Adrenal gland (tissue), 5 donors: ENCODE results near the gene TMEM273.

Source experiments
- POLR2A ChIP-seq, 2 donors: fragments of 450-650 bp; IDR thresholded peaks; one replicate each; pipeline ENCODE4 v1.6.1; 2017; ENCODE audit warnings: antibody characterized with exemption in 2 of 2, mild to moderate bottlenecking in 2 of 2, moderate library complexity in 1 of 2
- TF ChIP-seq, protein P1 (sequence below), 6 experiments: fragments of 450-650 bp in 4 of 6; fragments of 200-600 bp in 2 of 6; sonication (generic) in 1 of 6; IDR thresholded peaks; 1 replicate in 5 of 6; 2 replicates in 1 of 6; pipeline versions ENCODE4 v1.5.1 to v1.8.0; 2016 to 2021; ENCODE audit warnings: antibody characterized with exemption in 6 of 6, mild to moderate bottlenecking in 2 of 6, moderate library complexity in 1 of 6
- donor health status: DM: no; HTN: no; CAD: no.

DNA sequence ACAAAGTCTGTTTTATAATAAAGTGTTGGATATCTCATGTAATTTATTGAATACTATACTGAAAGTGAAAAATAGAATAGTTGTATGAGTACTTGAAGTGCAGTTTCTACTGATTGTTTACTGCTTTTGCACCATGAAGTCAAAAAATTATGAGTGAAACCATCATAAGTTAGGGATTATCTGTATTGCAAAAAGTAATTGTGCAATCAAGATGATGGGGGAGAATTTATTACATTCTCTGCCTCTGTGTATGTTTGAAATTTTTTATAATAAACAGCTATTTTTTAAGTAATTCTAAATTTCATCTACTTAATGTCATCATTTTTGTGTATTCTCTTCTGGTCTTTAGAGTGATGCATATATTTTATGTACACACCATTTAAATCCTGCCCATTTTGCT lies 47.2 kb upstream of the TMEM273 start:
- TF ChIP-seq, protein P1, sequence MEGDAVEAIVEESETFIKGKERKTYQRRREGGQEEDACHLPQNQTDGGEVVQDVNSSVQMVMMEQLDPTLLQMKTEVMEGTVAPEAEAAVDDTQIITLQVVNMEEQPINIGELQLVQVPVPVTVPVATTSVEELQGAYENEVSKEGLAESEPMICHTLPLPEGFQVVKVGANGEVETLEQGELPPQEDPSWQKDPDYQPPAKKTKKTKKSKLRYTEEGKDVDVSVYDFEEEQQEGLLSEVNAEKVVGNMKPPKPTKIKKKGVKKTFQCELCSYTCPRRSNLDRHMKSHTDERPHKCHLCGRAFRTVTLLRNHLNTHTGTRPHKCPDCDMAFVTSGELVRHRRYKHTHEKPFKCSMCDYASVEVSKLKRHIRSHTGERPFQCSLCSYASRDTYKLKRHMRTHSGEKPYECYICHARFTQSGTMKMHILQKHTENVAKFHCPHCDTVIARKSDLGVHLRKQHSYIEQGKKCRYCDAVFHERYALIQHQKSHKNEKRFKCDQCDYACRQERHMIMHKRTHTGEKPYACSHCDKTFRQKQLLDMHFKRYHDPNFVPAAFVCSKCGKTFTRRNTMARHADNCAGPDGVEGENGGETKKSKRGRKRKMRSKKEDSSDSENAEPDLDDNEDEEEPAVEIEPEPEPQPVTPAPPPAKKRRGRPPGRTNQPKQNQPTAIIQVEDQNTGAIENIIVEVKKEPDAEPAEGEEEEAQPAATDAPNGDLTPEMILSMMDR (IDR thresholded peaks at IDR 0.05): no peak
- TF ChIP-seq POLR2A (IDR thresholded peaks at IDR 0.05): no peak
